Lower leg skin (tissue), 3 donors: ENCODE results near the gene ZNF107.

Experiments used
- POLR2A ChIP-seq, 2 donors: fragments of 450-650 bp; IDR thresholded peaks; one replicate each; pipeline ENCODE4 v1.6.1; 2016 to 2017; ENCODE audit warnings: antibody characterized with exemption in 2 of 2, mild to moderate bottlenecking in 1 of 2, moderate library complexity in 1 of 2
- TF ChIP-seq, protein P1 (sequence below), 3 donors: fragments of 450-650 bp; IDR thresholded peaks; one replicate each; pipeline ENCODE4 v1.5.1; 2016; ENCODE audit warnings: antibody characterized with exemption in 3 of 3, mild to moderate bottlenecking in 3 of 3, moderate library complexity in 2 of 3

- TF ChIP-seq, protein P1, sequence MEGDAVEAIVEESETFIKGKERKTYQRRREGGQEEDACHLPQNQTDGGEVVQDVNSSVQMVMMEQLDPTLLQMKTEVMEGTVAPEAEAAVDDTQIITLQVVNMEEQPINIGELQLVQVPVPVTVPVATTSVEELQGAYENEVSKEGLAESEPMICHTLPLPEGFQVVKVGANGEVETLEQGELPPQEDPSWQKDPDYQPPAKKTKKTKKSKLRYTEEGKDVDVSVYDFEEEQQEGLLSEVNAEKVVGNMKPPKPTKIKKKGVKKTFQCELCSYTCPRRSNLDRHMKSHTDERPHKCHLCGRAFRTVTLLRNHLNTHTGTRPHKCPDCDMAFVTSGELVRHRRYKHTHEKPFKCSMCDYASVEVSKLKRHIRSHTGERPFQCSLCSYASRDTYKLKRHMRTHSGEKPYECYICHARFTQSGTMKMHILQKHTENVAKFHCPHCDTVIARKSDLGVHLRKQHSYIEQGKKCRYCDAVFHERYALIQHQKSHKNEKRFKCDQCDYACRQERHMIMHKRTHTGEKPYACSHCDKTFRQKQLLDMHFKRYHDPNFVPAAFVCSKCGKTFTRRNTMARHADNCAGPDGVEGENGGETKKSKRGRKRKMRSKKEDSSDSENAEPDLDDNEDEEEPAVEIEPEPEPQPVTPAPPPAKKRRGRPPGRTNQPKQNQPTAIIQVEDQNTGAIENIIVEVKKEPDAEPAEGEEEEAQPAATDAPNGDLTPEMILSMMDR (IDR thresholded peaks at IDR 0.05): no peak
- TF ChIP-seq POLR2A (IDR thresholded peaks at IDR 0.05): no peak
These were observed 37.7 kb upstream of the ZNF107 start for GRCh38 chr7:64628192-64628591.
